PC-3 (cell line): ENCODE data around the gene PEX10. TPM values are rescaled to one million over a fixed set of nuclear protein-coding genes. Genes with fewer than 3 reads are reported as not detected.

ENCODE experiments used
- ATAC-seq: fragments of 200-7000 bp; cut with Tn5 transposase; 2 replicates; pipeline ENCODE4 v1.9.1; 2020; ENCODE audit warnings: mild to moderate bottlenecking, moderate library complexity
- BruUV-seq: library from RNA; stranded (reverse); fragments of 400-500 nt; replicated peaks from 2 replicates; lab custom pipeline; 2021; lab: Mats Ljungman, UMichigan
- CTCF ChIA-PET: fragments of 300-600 bp; sonication (Branson Sonifier 250); formaldehyde crosslinking; loops from one replicate; lab custom pipeline; 2022; ENCODE audit warnings: antibody characterized with exemption; lab: Charles Lee
- POLR2A ChIA-PET: fragments of 300-600 bp; sonication (Branson Sonifier 250); formaldehyde crosslinking; loops from one replicate; lab custom pipeline; 2022; ENCODE audit warnings: antibody characterized with exemption; ENCODE audit not compliant: unreplicated experiment; lab: Charles Lee
- DNase-seq: peaks from one replicate; pipeline ENCODE4 v3.0.0-alpha.2; 2015
- H2AFZ ChIP-seq: fragments of 300-600 bp; sonication (generic); 2 replicates; pipeline ENCODE4 v1.6.0; 2016; ENCODE audit warnings: antibody characterized with exemption, low read length
- H3F3A ChIP-seq: fragments of 300-600 bp; sonication (generic); one replicate; pipeline ENCODE4 v1.6.0; 2017; ENCODE audit warnings: antibody characterized with exemption, low read length, control low read depth, mild to moderate bottlenecking; ENCODE audit not compliant: unreplicated experiment
- H3K27ac ChIP-seq: fragments of 300-600 bp; sonication (generic); 2 replicates; pipeline ENCODE4 v1.5.1; 2016; ENCODE audit warnings: mild to moderate bottlenecking, low read length
- H3K27me3 ChIP-seq: fragments of 300-600 bp; sonication (generic); 2 replicates; pipeline ENCODE4 v1.6.1; 2016; ENCODE audit warnings: low read length, mixed read lengths
- H3K36me3 ChIP-seq: fragments of 300-600 bp; sonication (generic); 2 replicates; pipeline ENCODE4 v1.6.1; 2016; ENCODE audit warnings: low read depth, mixed run types, low read length, mixed read lengths
- H3K4me1 ChIP-seq: fragments of 300-600 bp; sonication (generic); 2 replicates; pipeline ENCODE4 v1.5.1; 2016; ENCODE audit warnings: low read length; ENCODE audit not compliant: insufficient read depth
- H3K4me2 ChIP-seq: fragments of 300-600 bp; sonication (generic); 2 replicates; pipeline ENCODE4 v1.6.0; 2016; ENCODE audit warnings: low read length
- H3K4me3 ChIP-seq: fragments of 300-600 bp; sonication (generic); 2 replicates; pipeline ENCODE4 v1.5.1; 2016; ENCODE audit warnings: mild to moderate bottlenecking, low read length, mixed read lengths
- H3K79me2 ChIP-seq: fragments of 300-600 bp; sonication (generic); 2 replicates; pipeline ENCODE4 v1.6.1; 2017; ENCODE audit warnings: low read length, mixed read lengths
- H3K9ac ChIP-seq: fragments of 300-600 bp; sonication (generic); 2 replicates; pipeline ENCODE4 v1.6.0; 2016; ENCODE audit warnings: mild to moderate bottlenecking, low read length
- H3K9me2 ChIP-seq: fragments of 300-600 bp; sonication (generic); replicated peaks from 2 replicates; pipeline ENCODE4 v1.6.1; 2016; ENCODE audit warnings: mixed run types, low read length, mixed read lengths
- H3K9me3 ChIP-seq: fragments of 300-600 bp; sonication (generic); 2 replicates; pipeline ENCODE4 v1.6.1; 2016; ENCODE audit warnings: low read length, mixed read lengths
- H4K20me1 ChIP-seq: fragments of 300-600 bp; sonication (generic); 2 replicates; pipeline ENCODE4 v1.6.1; 2016; ENCODE audit warnings: low read length, mixed read lengths
- CTCF ChIP-seq: fragments of 300-600 bp; sonication (generic); conservative IDR thresholded peaks from 2 replicates; pipeline ENCODE4 v1.5.1; 2017; ENCODE audit warnings: antibody characterized with exemption, low read depth, mild to moderate bottlenecking, low read length
- EZH2 ChIP-seq: fragments of 300-600 bp; sonication (generic); IDR thresholded peaks from one replicate; pipeline ENCODE4 v1.6.1; 2017; ENCODE audit warnings: antibody characterized with exemption, mild to moderate bottlenecking, low read length; ENCODE audit not compliant: unreplicated experiment
- EZH2phosphoT487 ChIP-seq: fragments of 300-600 bp; sonication (generic); IDR thresholded peaks from 2 replicates; pipeline ENCODE4 v1.6.1; 2018; ENCODE audit warnings: mild to moderate bottlenecking, antibody characterized with exemption, low read length, borderline replicate concordance
- intact Hi-C: fragments of 100-400 bp; cut with micrococcal nuclease; formaldehyde crosslinking; loops from 2 replicates; pipeline ENCODE4 v1.9.0; 2023
- total RNA-seq: library from RNA; depleted of rRNA; stranded (reverse); fragments of >200 nt; gene quantifications from 2 replicates; pipeline ENCODE4 v1.2.3, GENCODE V29; 2014

PEX10 gene
- total RNA-seq, 1 experiment from 2014 or later: 100 TPM

GRCh38 chr1:2430592-2430973 lies 18.2 kb upstream of the PEX10 start:
- H3K4me2 ChIP-seq: no peak overlapping the region
- DNase-seq (no peak), ATAC-seq (no peak)
- BruUV-seq: no TSS peak
- no peaks in the 10 kb centered on the region for H3K4me1 ChIP-seq
- no peak overlapping the region for H3K27ac ChIP-seq
- H2AFZ ChIP-seq: no peak overlapping the region
- no peaks in the 10 kb centered on the region for H3K79me2 ChIP-seq
- H3K9ac ChIP-seq: no peak overlapping the region
- intact Hi-C loops: no loop called here
- H4K20me1 ChIP-seq: no peaks in the 10 kb centered on the region
- H3K9me3 ChIP-seq: no peaks in the 10 kb centered on the region
- no peak for TF ChIP-seq EZH2
- no peak for TF ChIP-seq EZH2phosphoT487
- TF ChIP-seq CTCF: no peak
- no peaks in the 10 kb centered on the region for H3F3A ChIP-seq
- no peak overlapping the region for H3K4me3 ChIP-seq
- H3K27me3 ChIP-seq: peaks cover 19% of the 10 kb centered on the region
- no peaks in the 10 kb centered on the region for H3K9me2 ChIP-seq
- ChIA-PET POLR2A (no interaction called here), CTCF (interaction anchor here (0.6 kb wide), 1 partner anchor 39 kb away, joined by 3 read pairs; the partner anchor contains the start of genes MORN1 and RER1)
- H3K36me3 ChIP-seq: no peaks in the 10 kb centered on the region

GRCh38 chr1:2429780-2430591 lies 17.6 kb upstream of the PEX10 start:
- ChIA-PET CTCF (no interaction called here), POLR2A (no interaction called here)
- BruUV-seq: no TSS peak
- Histone ChIP-seq H3F3A (no peaks in the 10 kb centered on the region), H3K9me3 (no peaks in the 10 kb centered on the region), H3K36me3 (no peaks in the 10 kb centered on the region), H3K4me1 (no peaks in the 10 kb centered on the region), H3K4me2 (no peak overlapping the region), H3K9me2 (no peaks in the 10 kb centered on the region), H2AFZ (no peak overlapping the region), H3K79me2 (no peaks in the 10 kb centered on the region), H3K27ac (no peak overlapping the region), H3K27me3 (peaks cover 19% of the 10 kb centered on the region), H3K4me3 (no peak overlapping the region), H4K20me1 (no peaks in the 10 kb centered on the region), H3K9ac (no peak overlapping the region)
- peak; percentile 67 for DNase-seq
- ATAC-seq: peak; percentile 39
- TF ChIP-seq CTCF: peak; percentile 93
- TF ChIP-seq EZH2: no peak
- intact Hi-C loops: no loop called here

GRCh38 chr1:2428490-2428889 lies 16.1 kb upstream of the PEX10 start:
- ATAC-seq (no peak), DNase-seq (no peak)
- Histone ChIP-seq H2AFZ (no peak overlapping the region), H3K4me2 (no peak overlapping the region), H3K27ac (no peak overlapping the region), H4K20me1 (no peaks in the 10 kb centered on the region), H3K27me3 (peaks cover 12% of the 10 kb centered on the region), H3K9ac (no peak overlapping the region), H3K9me3 (no peaks in the 10 kb centered on the region), H3F3A (no peaks in the 10 kb centered on the region), H3K9me2 (no peaks in the 10 kb centered on the region), H3K36me3 (no peaks in the 10 kb centered on the region), H3K4me1 (no peaks in the 10 kb centered on the region), H3K4me3 (no peak overlapping the region), H3K79me2 (no peaks in the 10 kb centered on the region)
- TF ChIP-seq CTCF (no peak), EZH2 (no peak), EZH2phosphoT487 (no peak)
- ChIA-PET POLR2A (no interaction called here), CTCF (no interaction called here)
- no TSS peak for BruUV-seq
- intact Hi-C loops: no loop called here
